GM18502 (cell line): ENCODE measurements around the gene PPP2R2C.

Experiments used
- ATAC-seq: cut with Tn5 transposase; IDR thresholded peaks from one replicate; pipeline ENCODE4 v1.9.1; 2021; ENCODE audit warnings: mild to moderate bottlenecking; ENCODE audit not compliant: unreplicated experiment, poor library complexity

Gene PPP2R2C

GRCh38 chr4:6426571-6427438, 45.6 kb downstream of the PPP2R2C start:
- no peak for ATAC-seq

GRCh38 chr4:6425911-6426310, 46.5 kb downstream of the PPP2R2C start:
- ATAC-seq: no peak

DNA sequence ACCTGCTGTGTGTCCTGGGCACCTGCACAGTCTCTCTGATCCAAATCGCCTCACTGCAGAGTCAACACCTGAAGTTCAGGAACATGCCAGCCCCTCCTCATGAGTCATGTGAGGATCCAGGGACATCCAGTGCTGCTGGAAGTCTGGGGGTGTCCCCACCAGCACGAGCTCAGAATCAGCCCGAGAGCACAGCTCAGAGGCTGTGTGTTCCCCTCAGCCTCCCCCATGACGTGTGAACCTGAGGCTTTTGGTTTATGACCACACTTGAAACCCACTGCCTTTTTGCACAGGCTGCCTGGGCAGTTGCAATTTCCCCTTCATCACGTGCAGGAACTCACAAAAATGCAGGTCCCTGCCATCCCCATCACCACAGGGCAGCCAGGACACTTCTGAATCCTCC, 47.1 kb downstream of the PPP2R2C start:
- ATAC-seq: no peak

- no peak for ATAC-seq
Observed at GRCh38 chr4:6424425-6424824, 48.0 kb downstream of the PPP2R2C start.

- ATAC-seq: peak; percentile 99
Observed at GRCh38 chr4:6423575-6423974, 48.8 kb downstream of the PPP2R2C start.

DNA sequence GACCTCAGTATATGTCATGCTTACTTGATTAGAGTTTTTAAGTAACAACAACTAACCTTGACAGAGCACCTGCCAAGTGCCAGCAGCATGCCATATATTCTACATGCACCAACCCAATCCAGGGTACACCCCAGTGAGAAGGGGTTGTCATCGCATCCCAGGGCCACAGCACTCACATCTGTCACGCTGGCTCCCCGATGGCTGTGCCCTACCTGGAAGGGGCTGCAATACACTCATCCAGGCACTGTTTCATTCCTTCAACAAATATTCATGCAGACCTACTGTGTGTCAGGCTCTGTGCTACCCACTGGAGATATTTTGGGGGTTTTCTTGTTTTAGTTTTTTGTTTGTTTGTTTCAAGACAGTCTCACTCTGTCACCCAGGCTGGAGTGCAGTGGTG, 49.5 kb downstream of the PPP2R2C start:
- no peak for ATAC-seq

DNA sequence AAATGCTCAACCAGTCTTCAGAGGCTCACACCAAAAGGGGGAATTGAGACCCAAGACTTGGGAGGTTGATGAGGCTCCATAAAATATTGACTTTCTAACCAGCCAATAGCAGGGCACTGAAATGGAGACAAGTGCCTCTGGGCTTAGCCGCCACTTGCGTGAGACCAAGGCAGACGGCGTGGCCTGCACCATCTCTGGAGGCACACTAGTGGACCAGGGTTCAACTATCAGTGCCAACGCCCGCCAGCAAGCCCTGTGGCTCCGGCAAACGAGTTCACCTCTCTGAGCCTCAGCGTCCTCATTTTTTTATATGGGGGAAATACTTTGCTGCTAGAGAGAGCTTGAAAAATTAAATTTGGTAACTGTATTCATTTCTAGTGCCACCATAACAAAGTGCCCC, 50.3 kb downstream of the PPP2R2C start:
- ATAC-seq: no peak

DNA sequence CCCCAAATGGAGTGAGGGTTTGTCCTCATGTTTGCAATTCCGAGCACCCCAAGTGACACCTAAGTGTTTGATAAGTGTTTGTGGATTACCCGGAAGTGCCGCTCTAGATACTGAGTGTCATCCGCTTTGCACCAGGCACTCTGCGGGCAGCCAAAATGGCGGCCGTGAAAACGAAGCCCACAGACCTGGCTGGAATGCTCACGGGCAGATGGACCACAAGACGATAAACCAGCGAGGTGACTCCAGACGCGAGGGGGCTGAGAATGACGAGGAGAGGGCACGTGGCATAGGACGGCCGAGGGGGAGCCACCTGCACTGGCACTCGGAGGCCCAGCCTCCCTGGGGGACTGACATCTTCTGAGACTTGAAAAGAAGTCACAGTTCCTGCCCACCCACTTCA, 51.0 kb downstream of the PPP2R2C start:
- ATAC-seq: no peak

- ATAC-seq: no peak
Observed at GRCh38 chr4:6420972-6421371, 51.4 kb downstream of the PPP2R2C start.

GRCh38 chr4:6420036-6420435, 52.4 kb downstream of the PPP2R2C start:
- no peak for ATAC-seq

DNA sequence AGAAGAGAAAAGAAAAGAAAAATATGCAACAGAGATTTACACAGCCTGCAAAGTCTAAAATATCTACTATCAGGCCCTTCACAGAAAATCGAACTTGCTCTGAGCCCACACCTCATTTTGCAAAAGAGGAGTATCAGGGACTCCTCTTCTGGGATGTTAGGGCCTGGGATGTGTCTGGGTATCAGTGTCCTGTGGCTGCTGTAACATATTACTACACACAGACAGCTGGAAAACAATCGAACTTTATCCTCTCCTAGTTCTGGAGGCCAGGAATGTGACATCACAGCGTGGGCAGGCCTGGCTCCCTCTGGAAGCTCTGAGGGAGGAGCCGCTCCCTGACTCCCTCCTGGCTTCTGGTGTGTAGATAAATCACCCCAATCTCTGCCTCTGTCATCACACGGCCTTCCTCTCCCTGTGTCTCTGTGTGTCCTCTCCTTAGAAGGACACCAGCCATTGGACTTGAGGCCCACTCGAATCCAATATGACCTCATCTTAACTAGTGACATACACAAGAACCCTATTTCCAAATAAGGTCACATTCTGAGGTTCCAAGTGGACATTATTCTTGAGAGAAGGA, 52.9 kb downstream of the PPP2R2C start:
- ATAC-seq: no peak

DNA sequence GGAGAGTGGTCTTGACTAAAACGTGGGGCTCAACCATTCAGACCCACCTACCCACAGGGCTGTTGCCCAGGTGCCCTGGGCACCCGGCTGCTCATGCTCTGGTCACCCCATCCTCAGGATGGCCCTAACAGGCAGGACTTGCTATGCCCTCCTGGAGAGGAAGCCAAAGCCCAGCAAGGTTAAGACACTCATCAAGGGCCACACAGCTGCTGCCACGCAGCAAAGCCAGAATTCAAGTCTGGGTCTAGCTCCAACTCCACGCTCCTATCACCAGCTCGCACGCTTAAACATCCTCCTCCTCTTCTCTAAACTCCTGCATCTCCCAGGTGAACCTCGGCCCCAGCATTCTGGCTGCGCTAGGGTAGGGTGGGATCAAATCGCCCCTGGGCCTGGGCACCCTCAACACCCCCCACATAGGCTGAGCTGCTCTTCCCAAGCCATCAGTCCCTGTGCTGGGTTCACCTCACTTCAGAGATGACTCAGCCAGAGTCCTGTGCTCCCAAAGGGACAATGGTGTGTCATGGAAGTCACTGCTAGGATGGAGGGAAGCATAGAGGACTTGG, 54.1 kb downstream of the PPP2R2C start:
- ATAC-seq: no peak

GRCh38 chr4:6417516-6418050, 54.8 kb downstream of the PPP2R2C start:
- ATAC-seq: no peak

- ATAC-seq: no peak
Observed at GRCh38 chr4:6416518-6417286, 55.7 kb downstream of the PPP2R2C start.

DNA sequence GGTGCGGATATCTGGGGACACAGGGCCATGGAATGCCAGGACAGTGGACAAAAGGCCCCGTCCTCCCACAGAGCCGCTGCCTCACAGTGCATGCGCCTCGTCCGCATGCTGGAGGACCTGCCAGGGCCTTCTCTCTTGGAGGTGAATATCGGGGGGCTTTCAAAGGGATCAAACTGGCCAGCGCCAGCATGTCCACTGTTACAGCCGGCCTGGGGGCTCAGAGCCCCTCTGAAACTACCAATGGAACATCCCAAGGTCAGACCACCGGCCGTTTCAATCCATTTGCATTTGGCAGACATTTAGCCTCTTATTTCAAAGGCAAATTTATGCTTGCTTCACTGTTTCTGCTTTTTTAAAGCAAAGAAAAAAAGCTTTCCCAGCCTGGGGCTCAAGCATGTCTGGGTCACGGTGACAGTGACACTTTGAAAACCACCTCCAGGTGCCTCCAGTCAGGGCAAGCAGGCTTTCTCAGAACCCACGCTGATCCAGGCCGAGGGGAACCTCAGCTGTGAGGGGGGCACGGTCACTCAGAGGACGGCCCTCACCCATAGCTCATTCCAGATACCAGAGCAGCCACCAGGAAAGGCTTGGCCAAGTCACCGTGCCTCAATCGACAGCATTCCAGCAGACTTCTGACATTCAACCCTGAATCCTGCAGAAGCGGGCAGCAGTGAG, 57.2 kb downstream of the PPP2R2C start:
- ATAC-seq: no peak

- no peak for ATAC-seq
Observed at GRCh38 chr4:6414578-6414977, 57.8 kb downstream of the PPP2R2C start.

- ATAC-seq: no peak
Observed at GRCh38 chr4:6410664-6411063, 61.8 kb downstream of the PPP2R2C start.

- no peak for ATAC-seq
Observed at GRCh38 chr4:6410068-6410467, 62.3 kb downstream of the PPP2R2C start.

DNA sequence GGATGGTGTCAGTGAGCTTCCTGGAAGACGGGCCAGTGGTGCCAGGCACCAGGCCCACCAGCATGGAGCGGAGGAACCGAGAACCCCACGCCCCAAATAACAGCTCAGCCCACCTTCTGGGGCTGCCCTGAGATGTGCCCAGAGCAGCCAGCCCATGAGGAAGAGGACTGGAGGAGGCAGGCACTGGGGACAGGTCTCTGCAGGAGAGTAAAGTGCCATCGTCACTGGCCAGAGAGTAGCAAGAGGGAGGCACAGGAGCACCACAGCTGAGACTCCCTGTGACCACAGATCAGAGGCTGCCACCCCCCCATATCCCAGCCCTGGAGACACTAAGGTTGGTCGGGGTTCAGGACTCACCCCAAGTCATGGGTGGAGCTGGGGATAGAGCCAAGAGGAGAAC, 63.0 kb downstream of the PPP2R2C start:
- ATAC-seq: no peak

GRCh38 chr4:6408263-6408662, 64.2 kb downstream of the PPP2R2C start:
- ATAC-seq: no peak
